Adrenal gland (tissue), 5 donors: ENCODE measurements around the gene LAMA4.

Source experiments
- CTCF ChIP-seq, 6 experiments: fragments of 450-650 bp in 4 of 6; fragments of 200-600 bp in 2 of 6; sonication (generic) in 1 of 6; IDR thresholded peaks; 1 replicate in 5 of 6; 2 replicates in 1 of 6; pipeline versions ENCODE4 v1.5.1 to v1.8.0; 2016 to 2021; ENCODE audit warnings: antibody characterized with exemption in 6 of 6, mild to moderate bottlenecking in 2 of 6, moderate library complexity in 1 of 6
- POLR2A ChIP-seq, 2 donors: fragments of 450-650 bp; IDR thresholded peaks; one replicate each; pipeline ENCODE4 v1.6.1; 2017; ENCODE audit warnings: antibody characterized with exemption in 2 of 2, mild to moderate bottlenecking in 2 of 2, moderate library complexity in 1 of 2
- donor health status: DM: no; HTN: no; CAD: no.

GRCh38 chr6:112300896-112301295 is 46.5 kb upstream of the LAMA4 start:
- no peak for TF ChIP-seq CTCF (IDR thresholded peaks at IDR 0.05)
- TF ChIP-seq POLR2A (IDR thresholded peaks at IDR 0.05), result no peak
